ENCODE measurements around the gene JPT2. TPM values are rescaled to one million over a fixed set of nuclear protein-coding genes. Genes with fewer than 3 reads are reported as not detected.

Gene JPT2
- total RNA-seq, 1 donor from 2014 or later: 53.1 TPM

DNA sequence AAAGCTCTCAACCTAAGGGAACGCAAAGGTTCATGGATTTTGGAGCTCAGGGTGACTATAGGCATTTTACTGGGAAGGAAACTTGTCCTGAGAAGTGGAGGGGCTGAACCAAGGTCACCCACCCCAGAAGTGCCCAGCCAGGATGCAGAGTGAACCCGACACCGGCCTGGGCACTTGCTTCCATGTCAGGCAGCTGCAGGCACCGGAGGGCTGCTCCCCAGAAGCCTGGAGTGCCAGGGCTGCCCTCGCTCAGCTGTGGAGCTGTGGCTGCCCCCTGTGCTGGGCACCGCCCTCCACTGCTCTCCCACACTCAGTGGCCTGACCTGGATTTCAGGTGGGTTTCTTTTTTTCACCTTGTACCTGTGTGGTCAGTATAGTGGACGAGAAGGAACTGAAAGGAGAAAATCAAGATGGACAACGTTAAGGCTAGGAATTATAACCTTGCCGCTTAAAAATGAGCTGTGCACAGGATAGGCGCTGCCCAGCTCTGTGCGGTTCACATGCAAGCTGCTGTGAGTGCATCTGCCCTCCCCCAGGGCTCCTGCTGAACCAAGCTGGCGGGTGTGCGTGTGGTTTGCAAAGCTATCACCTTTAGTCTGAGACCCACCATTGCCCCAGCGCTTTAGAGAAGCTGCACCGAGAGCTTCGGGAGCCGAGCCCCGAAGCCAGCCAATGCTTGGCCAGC is 30.1 kb downstream of the JPT2 start:
- Histone ChIP-seq H3K36me3 (peaks cover 7% of the 10 kb centered on the region), H3K4me3 (peak overlapping the region; percentile 99), H3K27ac (no peak overlapping the region), H3K9me3 (no peaks in the 10 kb centered on the region), H3K4me1 (peaks cover 30% of the 10 kb centered on the region), H3K27me3 (ENCODE audit: low read depth) (no peaks in the 10 kb centered on the region)
- intact Hi-C loops (cut with DNase I): no loop called here
- DNase-seq (no peak), ATAC-seq (no peak)
- no peak for TF ChIP-seq CTCF (IDR thresholded peaks at IDR 0.05)

- no peak for ATAC-seq
- H3K36me3 ChIP-seq: peaks cover 7% of the 10 kb centered on the region
- no peak for TF ChIP-seq CTCF (IDR thresholded peaks at IDR 0.05)
- no peaks in the 10 kb centered on the region for H3K27me3 ChIP-seq (ENCODE audit: low read depth)
- no peak for DNase-seq
- H3K9me3 ChIP-seq: no peaks in the 10 kb centered on the region
- H3K4me1 ChIP-seq: peaks cover 36% of the 10 kb centered on the region
- no peak overlapping the region for H3K4me3 ChIP-seq
- intact Hi-C loops (cut with DNase I): no loop called here
- no peak overlapping the region for H3K27ac ChIP-seq
These were observed 30.7 kb downstream of the JPT2 start for GRCh38 chr16:1708768-1709180.

GRCh38 chr16:1709356-1709755 is 31.3 kb downstream of the JPT2 start:
- intact Hi-C loops (cut with DNase I): no loop called here
- ATAC-seq: no peak

DNA sequence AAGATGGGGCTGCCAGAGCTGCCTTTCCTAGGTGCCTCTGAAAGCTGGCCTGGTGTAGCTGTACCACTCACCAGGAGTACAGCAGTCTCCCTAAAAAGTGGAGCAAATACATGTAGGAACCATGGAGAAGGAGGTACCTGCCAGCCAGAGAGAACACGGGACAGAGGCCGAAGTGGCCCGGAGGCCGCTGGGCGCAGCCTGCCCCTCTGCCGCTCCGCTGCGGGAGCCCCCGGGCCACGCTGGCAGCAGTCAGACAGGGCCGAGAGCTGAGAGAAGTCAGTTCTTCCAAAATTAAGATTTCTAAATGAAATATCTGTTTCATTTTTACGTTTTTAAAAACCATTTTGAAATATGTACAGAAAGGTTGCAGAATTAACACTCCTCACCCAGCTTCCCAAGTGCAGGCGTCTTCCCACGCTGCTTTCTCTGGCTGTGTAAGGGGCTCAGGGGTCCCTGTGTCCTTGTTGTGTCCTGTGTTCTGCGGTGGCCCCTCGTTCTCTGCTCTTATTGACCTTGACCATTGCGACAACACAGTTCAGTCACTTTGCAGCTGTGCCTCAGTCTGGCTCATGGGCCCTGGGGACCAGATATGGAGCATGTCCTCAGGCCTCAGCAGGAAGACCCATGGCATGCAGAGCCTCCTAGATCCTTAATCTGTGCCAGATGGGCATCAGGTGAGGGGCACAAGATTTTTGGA is 32.9 kb downstream of the JPT2 start:
- Histone ChIP-seq H3K27ac (no peak overlapping the region), H3K9me3 (no peaks in the 10 kb centered on the region), H3K27me3 (ENCODE audit: low read depth) (no peaks in the 10 kb centered on the region), H3K36me3 (peaks cover 7% of the 10 kb centered on the region), H3K4me3 (no peak overlapping the region), H3K4me1 (peaks cover 30% of the 10 kb centered on the region)
- no peak for DNase-seq
- intact Hi-C loops (cut with DNase I): no loop called here
- no peak for TF ChIP-seq CTCF (IDR thresholded peaks at IDR 0.05)
- ATAC-seq: no peak

More at GRCh38 chr16:1709356-1709755, 31.3 kb downstream of the JPT2 start:
- H3K36me3 ChIP-seq: peaks cover 7% of the 10 kb centered on the region
- peaks cover 36% of the 10 kb centered on the region for H3K4me1 ChIP-seq
- TF ChIP-seq CTCF (IDR thresholded peaks at IDR 0.05): no peak
- H3K27me3 ChIP-seq (ENCODE audit: low read depth): no peaks in the 10 kb centered on the region
- H3K4me3 ChIP-seq: no peak overlapping the region
- no peak overlapping the region for H3K27ac ChIP-seq
- H3K9me3 ChIP-seq: no peaks in the 10 kb centered on the region
- no peak for DNase-seq

- Histone ChIP-seq H3K27ac (no peak overlapping the region), H3K4me3 (no peak overlapping the region), H3K4me1 (peaks cover 22% of the 10 kb centered on the region), H3K27me3 (ENCODE audit: low read depth) (no peaks in the 10 kb centered on the region), H3K9me3 (no peaks in the 10 kb centered on the region), H3K36me3 (peaks cover 7% of the 10 kb centered on the region)
- intact Hi-C loops (cut with DNase I): no loop called here
- ATAC-seq (no peak), DNase-seq (no peak)
- TF ChIP-seq CTCF (IDR thresholded peaks at IDR 0.05): no peak
These were observed 34.7 kb downstream of the JPT2 start for GRCh38 chr16:1712791-1713261.

All from lower lobe of right lung (tissue), 2 donors.